OCI-LY7 (cell line): ENCODE results near the gene OGFR. TPM values are rescaled to one million over a fixed set of nuclear protein-coding genes. Genes with fewer than 3 reads are reported as not detected.
A peak's percentile ranks its signal among the peaks of the same experiment; 100 is the strongest.

ENCODE experiments used
- BruUV-seq: library from RNA; stranded (reverse); fragments of 400-500 nt; replicated peaks from 2 replicates; lab custom pipeline; 2021; lab: Mats Ljungman, UMichigan
- CTCF ChIA-PET: fragments of 300-600 bp; sonication (Branson Sonifier 250); formaldehyde crosslinking; loops from one replicate; lab custom pipeline; 2022; ENCODE audit warnings: antibody characterized with exemption; ENCODE audit not compliant: unreplicated experiment; lab: Charles Lee
- POLR2A ChIA-PET: fragments of 300-600 bp; sonication (Branson Sonifier 250); formaldehyde crosslinking; loops from one replicate; lab custom pipeline; 2022; ENCODE audit warnings: antibody characterized with exemption; lab: Charles Lee
- DNase-seq: peaks from one replicate; pipeline ENCODE4 v3.0.0-alpha.2; 2015; ENCODE audit warnings: low spot score
- H2AFZ ChIP-seq: fragments of 200-600 bp; sonication (generic), shearing (Covaris generic); 2 replicates; pipeline ENCODE4 v1.6.1; 2014; ENCODE audit warnings: mild to moderate bottlenecking, antibody characterized with exemption, low read length, moderate library complexity
- H3K27ac ChIP-seq: fragments of 200-600 bp; sonication (generic); 2 replicates; pipeline ENCODE4 v1.5.1; 2014; ENCODE audit warnings: mixed run types, low read depth, mild to moderate bottlenecking, moderate library complexity, low read length, inconsistent platforms; ENCODE audit not compliant: poor library complexity, severe bottlenecking
- H3K36me3 ChIP-seq: fragments of 200-600 bp; sonication (generic); 2 replicates; pipeline ENCODE4 v1.6.1; 2014; ENCODE audit warnings: mild to moderate bottlenecking, antibody characterized with exemption, low read length, moderate library complexity, mixed read lengths; ENCODE audit not compliant: insufficient read depth
- H3K4me1 ChIP-seq: fragments of 200-600 bp; sonication (generic); 2 replicates; pipeline ENCODE4 v1.5.1; 2014; ENCODE audit warnings: mild to moderate bottlenecking, low read length; ENCODE audit not compliant: insufficient read depth, poor library complexity, severe bottlenecking
- H3K4me2 ChIP-seq: fragments of 200-600 bp; sonication (generic); 2 replicates; pipeline ENCODE4 v1.6.1; 2014; ENCODE audit warnings: mild to moderate bottlenecking, low read length
- H3K4me3 ChIP-seq: fragments of 200-600 bp; sonication (generic); 2 replicates; pipeline ENCODE4 v1.5.1; 2014; ENCODE audit warnings: mild to moderate bottlenecking, low read depth, low read length; ENCODE audit not compliant: poor library complexity, severe bottlenecking
- H3K79me2 ChIP-seq: fragments of 200-600 bp; sonication (generic); 2 replicates; pipeline ENCODE4 v1.6.1; 2016; ENCODE audit warnings: low read depth, mild to moderate bottlenecking, low read length, moderate library complexity, mixed read lengths; ENCODE audit not compliant: insufficient read depth
- H3K9me2 ChIP-seq: fragments of 200-600 bp; sonication (generic); 2 replicates; pipeline ENCODE4 v1.6.1; 2016; ENCODE audit warnings: mild to moderate bottlenecking, low read length, mixed read lengths; ENCODE audit not compliant: insufficient read depth
- H3K9me3 ChIP-seq: fragments of 200-600 bp; sonication (generic); 2 replicates; pipeline ENCODE4 v1.6.1; 2014; ENCODE audit warnings: mild to moderate bottlenecking, mixed run types, low read length, mixed read lengths
- H4K20me1 ChIP-seq: fragments of 200-600 bp; sonication (generic); 2 replicates; pipeline ENCODE4 v1.6.1; 2014; ENCODE audit warnings: mild to moderate bottlenecking, antibody characterized with exemption, low read length, moderate library complexity, mixed read lengths; ENCODE audit not compliant: insufficient read depth
- EZH2phosphoT487 ChIP-seq: fragments of 200-600 bp; sonication (generic); IDR thresholded peaks from 2 replicates; pipeline ENCODE4 v1.6.1; 2018; ENCODE audit warnings: low read depth, borderline replicate concordance, mild to moderate bottlenecking, mixed run types, antibody characterized with exemption, low read length, moderate library complexity, mixed read lengths
- intact Hi-C: fragments of 100-400 bp; cut with micrococcal nuclease; formaldehyde crosslinking; loops from one replicate; pipeline ENCODE4 v1.10.0; 2022; ENCODE audit not compliant: unreplicated experiment
- total RNA-seq, 2 experiments: library from RNA; depleted of rRNA in 1 of 2; stranded (reverse); fragments of >200 nt in 1 of 2; shearing (Covaris generic) in 1 of 2; gene quantifications; 2 replicates each; pipeline ENCODE4 v1.2.3, GENCODE V29; 2014 to 2022
- TF ChIP-seq, protein P1 (sequence below): fragments of 200-600 bp; sonication (generic); conservative IDR thresholded peaks from 2 replicates; pipeline ENCODE4 v1.5.1; 2014; ENCODE audit warnings: mild to moderate bottlenecking, antibody characterized with exemption, low read length, moderate library complexity, mixed read lengths

OGFR gene
- total RNA-seq, 2 experiments from 2014 or later, result 64.8 to 69.9 TPM

DNA sequence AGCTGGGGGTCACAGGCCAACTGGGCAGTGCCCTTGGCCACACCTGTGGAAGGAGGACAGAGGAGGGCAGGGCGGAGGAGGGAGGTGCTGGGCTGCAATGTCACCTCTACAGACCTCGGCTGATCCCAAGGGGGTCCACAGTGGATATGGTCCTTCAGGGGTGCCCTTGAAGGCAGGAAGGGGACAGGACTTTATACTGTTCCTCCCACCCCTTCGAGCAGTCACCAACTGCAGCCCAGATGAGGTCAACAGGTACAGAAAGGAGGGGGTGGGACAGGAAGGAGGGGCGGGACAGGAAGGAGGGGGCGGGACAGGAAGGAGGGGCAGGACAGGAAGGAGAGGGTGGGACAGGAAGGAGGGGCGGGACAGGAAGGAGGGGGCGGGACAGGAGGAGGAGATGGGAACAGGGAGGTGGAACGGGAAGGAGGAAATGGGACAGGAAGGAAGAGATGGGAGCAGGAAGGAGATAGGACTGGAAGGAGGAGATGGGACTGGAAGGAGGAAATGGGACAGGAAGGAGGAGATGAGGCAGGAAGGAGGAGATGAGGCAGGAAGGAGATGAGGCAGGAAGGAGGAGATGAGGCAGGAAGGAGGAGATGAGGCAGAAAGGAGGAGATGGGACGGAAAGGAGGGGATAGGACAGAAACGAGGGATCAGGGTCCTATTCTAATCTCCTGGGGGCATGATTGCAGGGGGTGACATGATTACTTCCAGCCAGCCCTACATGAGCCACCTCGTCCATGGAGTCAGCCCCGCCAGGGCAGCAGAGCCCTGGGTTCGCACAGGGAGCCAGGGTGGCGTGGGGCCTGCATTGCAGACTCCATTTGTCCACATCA is 27.7 kb upstream of the OGFR start:
- Histone ChIP-seq H4K20me1 (no peaks in the 10 kb centered on the region), H3K79me2 (no peaks in the 10 kb centered on the region), H3K9me2 (no peaks in the 10 kb centered on the region), H2AFZ (peak overlapping the region; percentile 44; the same call in 1 of the 2 replicates), H3K4me1 (peaks cover 40% of the 10 kb centered on the region), H3K9me3 (no peaks in the 10 kb centered on the region), H3K36me3 (no peaks in the 10 kb centered on the region), H3K4me3 (peak overlapping the region; percentile 63), H3K27ac (peak overlapping the region; percentile 67), H3K4me2 (peak overlapping the region; percentile 85)
- intact Hi-C loops, result no loop called here
- POLR2A ChIA-PET, result no interaction called here
- peak; percentile 86 for DNase-seq
- no peak for TF ChIP-seq EZH2phosphoT487
- TF ChIP-seq, protein P1, sequence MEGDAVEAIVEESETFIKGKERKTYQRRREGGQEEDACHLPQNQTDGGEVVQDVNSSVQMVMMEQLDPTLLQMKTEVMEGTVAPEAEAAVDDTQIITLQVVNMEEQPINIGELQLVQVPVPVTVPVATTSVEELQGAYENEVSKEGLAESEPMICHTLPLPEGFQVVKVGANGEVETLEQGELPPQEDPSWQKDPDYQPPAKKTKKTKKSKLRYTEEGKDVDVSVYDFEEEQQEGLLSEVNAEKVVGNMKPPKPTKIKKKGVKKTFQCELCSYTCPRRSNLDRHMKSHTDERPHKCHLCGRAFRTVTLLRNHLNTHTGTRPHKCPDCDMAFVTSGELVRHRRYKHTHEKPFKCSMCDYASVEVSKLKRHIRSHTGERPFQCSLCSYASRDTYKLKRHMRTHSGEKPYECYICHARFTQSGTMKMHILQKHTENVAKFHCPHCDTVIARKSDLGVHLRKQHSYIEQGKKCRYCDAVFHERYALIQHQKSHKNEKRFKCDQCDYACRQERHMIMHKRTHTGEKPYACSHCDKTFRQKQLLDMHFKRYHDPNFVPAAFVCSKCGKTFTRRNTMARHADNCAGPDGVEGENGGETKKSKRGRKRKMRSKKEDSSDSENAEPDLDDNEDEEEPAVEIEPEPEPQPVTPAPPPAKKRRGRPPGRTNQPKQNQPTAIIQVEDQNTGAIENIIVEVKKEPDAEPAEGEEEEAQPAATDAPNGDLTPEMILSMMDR, result no peak
- CTCF ChIA-PET, result no interaction called here
- no TSS peak for BruUV-seq

DNA sequence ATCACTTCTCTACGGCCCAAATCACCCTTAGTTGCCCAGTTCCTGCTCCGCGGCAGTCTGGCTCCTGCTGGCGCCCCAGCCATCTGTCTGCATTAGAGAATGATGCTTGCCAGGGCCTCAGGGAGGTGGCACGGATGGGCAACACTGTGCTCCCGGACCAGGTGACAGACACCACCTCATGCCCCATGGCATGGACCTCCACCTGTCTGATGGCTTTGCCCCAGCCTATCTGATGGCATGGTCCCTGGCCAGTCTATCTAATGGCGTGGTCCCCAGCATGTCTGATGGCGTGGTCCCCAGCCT is 27.2 kb upstream of the OGFR start:
- Histone ChIP-seq H3K79me2 (no peaks in the 10 kb centered on the region), H3K9me2 (no peaks in the 10 kb centered on the region), H4K20me1 (no peaks in the 10 kb centered on the region), H3K4me3 (peak overlapping the region; percentile 43), H3K4me2 (peak overlapping the region; percentile 85), H3K4me1 (peaks cover 40% of the 10 kb centered on the region), H3K9me3 (no peaks in the 10 kb centered on the region), H3K27ac (peak overlapping the region; percentile 51), H2AFZ (peak overlapping the region; percentile 16; the same call in 1 of the 2 replicates), H3K36me3 (no peaks in the 10 kb centered on the region)
- ChIA-PET POLR2A (no interaction called here), CTCF (no interaction called here)
- no peak for TF ChIP-seq EZH2phosphoT487
- TF ChIP-seq, protein P1, result no peak
- DNase-seq, result no peak
- intact Hi-C loops, result no loop called here
- BruUV-seq, result no TSS peak

DNA sequence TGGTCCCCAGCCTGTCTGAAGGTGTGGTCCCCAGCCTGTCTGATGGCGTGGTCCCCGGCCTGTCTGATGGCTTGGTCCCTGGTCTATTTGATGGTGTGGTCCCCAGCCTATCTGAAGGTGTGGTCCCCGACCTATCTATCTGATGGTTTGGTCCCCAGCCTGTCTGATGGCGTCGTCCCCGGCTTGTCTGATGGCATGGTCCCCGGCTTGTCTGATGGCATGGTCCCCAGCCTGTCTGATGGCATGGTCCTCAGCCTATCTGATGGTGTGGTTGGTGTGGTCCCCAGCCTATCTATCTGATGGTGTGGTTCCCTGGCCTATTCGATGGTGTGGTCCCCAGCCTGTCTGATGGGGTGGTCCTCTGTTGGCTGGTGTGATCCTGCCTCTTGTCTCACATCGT is 26.6 kb upstream of the OGFR start:
- Histone ChIP-seq H3K36me3 (no peaks in the 10 kb centered on the region), H3K4me3 (no peak overlapping the region), H3K4me2 (no peak overlapping the region), H3K9me3 (no peaks in the 10 kb centered on the region), H3K79me2 (no peaks in the 10 kb centered on the region), H3K9me2 (no peaks in the 10 kb centered on the region), H2AFZ (no peak overlapping the region), H4K20me1 (no peaks in the 10 kb centered on the region), H3K27ac (no peak overlapping the region), H3K4me1 (peaks cover 35% of the 10 kb centered on the region)
- ChIA-PET POLR2A (no interaction called here), CTCF (no interaction called here)
- no peak for TF ChIP-seq EZH2phosphoT487
- TF ChIP-seq, protein P1, result no peak
- BruUV-seq, result no TSS peak
- intact Hi-C loops, result no loop called here
- no peak for DNase-seq
